HG03064 (cell line): Measurements from ENCODE around the gene ASTN2.

Experiments used
- ATAC-seq: cut with Tn5 transposase; IDR thresholded peaks from one replicate; pipeline ENCODE4 v1.9.1; 2021; ENCODE audit warnings: low read depth; ENCODE audit not compliant: unreplicated experiment

ASTN2 gene

DNA sequence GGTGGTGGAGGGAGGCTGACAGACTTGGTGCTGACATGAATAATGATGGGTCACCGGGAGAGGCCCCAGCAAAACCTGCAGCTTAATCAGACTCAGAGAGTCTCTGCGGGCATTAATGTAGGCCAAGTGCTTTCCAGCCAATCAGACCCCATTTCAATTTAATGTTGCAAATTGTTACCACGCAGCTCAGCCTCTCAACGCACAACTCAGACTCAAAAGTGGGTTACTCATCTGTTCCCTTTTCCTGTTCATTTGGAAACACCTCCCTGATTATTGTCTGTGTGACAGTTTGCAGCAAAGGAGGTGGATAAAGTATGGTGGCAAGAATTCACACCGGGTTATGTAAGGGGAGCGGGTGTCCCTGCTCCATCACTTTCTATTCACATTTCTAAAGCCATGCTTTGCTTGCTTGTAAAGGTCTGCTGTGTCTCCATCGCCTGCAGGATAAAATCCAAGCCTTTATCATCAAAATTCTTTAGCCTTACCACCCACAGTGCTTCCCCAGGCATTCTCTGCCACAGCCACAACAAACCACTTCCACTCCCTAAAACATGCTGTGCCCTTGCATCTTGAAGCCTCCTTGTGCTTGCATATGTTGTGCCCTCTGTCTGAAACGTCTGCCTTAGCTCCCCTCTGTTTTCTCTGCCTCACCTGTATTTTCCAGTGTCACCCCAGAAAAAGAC is 156.5 kb downstream of the ASTN2 start:
- ATAC-seq = no peak

- no peak for ATAC-seq
Observed at GRCh38 chr9:117253261-117253660, 161.6 kb downstream of the ASTN2 start.

GRCh38 chr9:117250610-117251215 is 164.1 kb downstream of the ASTN2 start:
- no peak for ATAC-seq

GRCh38 chr9:117249799-117250198 is 165.1 kb downstream of the ASTN2 start:
- ATAC-seq = no peak

DNA sequence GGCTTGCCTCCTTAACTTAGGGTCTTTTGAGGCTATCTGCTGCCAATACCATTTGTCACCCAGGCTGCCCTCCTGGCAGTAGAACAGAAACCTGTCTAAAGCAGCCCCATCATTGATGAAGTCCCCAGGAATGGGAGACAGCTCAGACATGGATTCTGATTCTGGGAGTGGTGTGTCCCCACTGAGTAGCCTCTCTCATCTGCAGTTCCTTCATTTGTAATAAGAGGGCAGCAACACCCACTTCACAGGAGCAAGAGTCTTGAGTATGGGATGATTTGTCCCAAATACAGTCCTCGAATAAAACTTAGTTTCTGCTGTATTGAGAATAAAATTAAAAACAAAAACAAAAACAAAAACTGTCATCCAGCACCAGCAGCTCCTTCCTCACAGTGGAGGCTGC is 167.6 kb downstream of the ASTN2 start:
- no peak for ATAC-seq

DNA sequence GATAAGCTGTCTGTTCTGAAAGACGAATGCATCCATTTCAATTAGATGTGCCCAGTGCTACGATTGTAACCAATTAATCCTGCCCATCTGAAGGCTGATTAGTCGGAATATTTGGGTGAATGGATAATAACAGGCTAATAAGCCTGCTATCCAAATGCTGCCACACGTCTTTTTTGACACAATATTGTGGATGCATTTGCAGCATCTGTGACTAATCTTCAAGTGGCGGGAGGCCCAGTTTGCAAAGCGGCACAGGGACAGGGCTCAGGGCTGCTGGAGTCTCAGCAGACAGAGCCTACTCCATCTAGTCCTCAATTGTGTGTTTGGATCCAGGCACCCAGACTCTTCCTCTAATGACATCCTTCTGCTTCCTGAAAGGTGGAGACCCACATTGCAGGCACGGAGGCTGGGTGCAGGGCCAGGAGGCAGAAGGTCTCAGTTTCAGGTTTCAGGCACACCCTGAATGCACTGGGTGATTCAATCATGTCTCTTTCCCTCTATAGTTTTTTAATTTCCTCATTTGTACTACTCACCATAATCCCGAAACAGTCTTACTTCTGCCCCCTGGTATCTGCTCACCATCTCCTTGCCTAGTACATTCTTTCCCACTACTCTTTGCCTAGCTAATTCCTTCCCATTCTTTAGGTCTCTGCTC is 169.6 kb downstream of the ASTN2 start:
- no peak for ATAC-seq

DNA sequence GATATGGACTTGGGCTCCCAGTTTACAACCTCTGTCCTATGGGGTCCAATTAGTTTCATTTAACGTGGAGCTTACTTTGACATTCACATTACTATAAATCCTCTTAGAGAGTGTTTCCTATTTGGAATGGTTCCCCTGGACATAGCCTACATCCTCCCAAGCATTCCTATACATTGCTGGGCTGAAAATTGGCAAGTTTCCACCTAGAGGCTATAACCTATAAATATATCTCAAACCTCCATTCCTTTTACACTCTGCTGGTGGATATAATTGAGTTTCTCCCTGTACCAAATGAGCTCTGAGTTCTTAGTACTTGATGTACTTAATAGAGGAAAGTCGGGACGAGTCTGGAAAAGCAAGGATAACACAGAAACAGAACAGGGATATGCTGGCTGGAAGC is 172.8 kb downstream of the ASTN2 start:
- no peak for ATAC-seq

- no peak for ATAC-seq
Observed at GRCh38 chr9:117239428-117239827, 175.4 kb downstream of the ASTN2 start.

DNA sequence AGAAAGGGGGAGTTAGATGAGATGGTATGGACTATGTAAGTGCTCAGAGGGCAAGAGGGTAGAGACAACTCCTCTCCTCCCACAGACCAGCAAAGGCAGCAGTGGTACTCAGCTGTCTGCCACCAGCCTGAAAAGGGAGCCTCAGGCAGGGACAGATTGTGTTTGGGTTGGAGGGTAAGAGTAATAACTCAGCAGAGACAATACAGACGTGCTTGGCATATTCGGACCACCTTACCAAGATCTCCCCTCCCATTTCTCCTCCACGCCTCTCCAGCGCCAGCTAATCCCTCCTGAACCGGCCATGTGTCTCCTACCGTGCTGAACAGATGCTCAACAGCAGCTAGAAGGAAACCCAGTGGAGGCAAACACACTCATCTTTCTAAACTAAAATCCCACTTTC is 180.8 kb downstream of the ASTN2 start:
- no peak for ATAC-seq

GRCh38 chr9:117233016-117233415 is 181.8 kb downstream of the ASTN2 start:
- ATAC-seq = no peak

- ATAC-seq = no peak
Observed at GRCh38 chr9:117232281-117232680, 182.6 kb downstream of the ASTN2 start.

DNA sequence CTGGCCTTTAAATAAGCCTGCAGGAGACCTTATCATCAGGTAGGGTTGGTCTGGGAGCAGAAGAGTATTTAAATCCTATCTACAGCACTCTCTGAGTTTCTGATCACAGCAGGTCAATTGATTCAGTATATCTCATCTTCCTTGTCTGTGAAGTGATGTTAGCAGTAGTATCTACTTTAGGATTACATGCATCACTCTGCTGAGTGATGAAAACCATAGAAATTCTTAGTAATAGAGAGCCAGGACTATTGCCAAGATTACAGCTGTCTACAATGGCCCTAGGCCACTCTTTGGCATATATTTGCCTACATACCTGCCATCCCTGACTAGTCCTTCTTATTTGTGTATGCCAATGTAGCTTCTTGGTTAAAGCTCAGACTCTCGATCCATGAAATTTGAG is 183.8 kb downstream of the ASTN2 start:
- no peak for ATAC-seq

GRCh38 chr9:117224695-117225094 is 190.2 kb downstream of the ASTN2 start:
- no peak for ATAC-seq

GRCh38 chr9:117218951-117219350 is 195.9 kb downstream of the ASTN2 start:
- ATAC-seq = no peak

GRCh38 chr9:117214416-117214815 is 200.4 kb downstream of the ASTN2 start:
- ATAC-seq = no peak

DNA sequence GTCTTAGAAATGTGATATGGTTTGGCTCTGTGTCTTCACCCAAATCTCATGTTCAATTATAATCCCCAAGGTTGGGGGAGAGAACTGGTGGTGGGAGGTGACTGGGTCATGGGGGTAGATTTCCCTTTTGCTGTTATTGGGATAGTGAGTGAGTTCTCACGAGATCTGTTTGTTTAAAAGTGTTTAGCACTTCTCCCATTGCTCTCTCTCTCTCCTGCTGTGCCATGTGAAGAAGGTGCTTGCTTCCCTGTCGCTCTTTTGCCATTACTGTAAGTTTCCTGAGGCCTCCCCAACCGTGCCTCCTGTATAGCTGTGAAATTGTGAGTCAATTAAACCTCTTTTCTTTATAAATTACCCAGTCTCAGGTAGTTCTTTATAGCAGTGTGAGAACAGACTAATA is 203.6 kb downstream of the ASTN2 start:
- no peak for ATAC-seq

- no peak for ATAC-seq
Observed at GRCh38 chr9:117205806-117206205, 209.1 kb downstream of the ASTN2 start.

- no peak for ATAC-seq
Observed at GRCh38 chr9:117204971-117205370, 209.9 kb downstream of the ASTN2 start.

- ATAC-seq = no peak
Observed at GRCh38 chr9:117191504-117192261, 223.2 kb downstream of the ASTN2 start.

- no peak for ATAC-seq
Observed at GRCh38 chr9:117189121-117189520, 225.7 kb downstream of the ASTN2 start.

DNA sequence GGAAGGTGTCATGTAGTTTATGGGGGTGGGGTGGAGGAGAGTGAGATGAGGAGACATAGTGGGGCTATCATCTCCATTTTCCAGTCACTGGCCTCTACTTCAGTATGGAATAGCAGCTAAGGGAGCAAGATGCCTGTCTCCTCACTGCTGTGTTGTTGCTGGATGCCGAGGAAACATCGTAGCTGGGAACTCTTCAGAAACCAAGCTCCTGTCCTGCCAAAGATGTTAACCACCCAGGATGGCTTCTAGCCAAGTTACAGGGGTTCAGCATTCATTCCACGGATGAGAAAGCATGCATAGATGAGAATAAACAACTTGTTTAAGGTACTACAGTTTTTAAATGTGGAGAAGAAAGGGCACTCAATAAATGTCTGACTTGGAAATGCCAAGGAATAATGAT is 226.5 kb downstream of the ASTN2 start:
- ATAC-seq = no peak
